Activated CD4-positive, CD25-positive, alpha-beta regulatory T cell treated with anti-CD3 and anti-CD28 coated beads, Interleukin-2, amount 50 U/mL, for 72 hours (primary cell): ENCODE results near the gene MTHFD1L.
"Not testable (repeated sequence)": the region's sequence is repeated elsewhere in the genome, so short reads cannot be mapped to it uniquely, and the experiment has no call there.

Source experiments
- DNase-seq: peaks from one replicate; pipeline ENCODE4 v3.0.0; 2021

MTHFD1L gene

GRCh38 chr6:150865406-150866146, at the start of gene MTHFD1L:
TSS of gene MTHFD1L (plus strand) at chr6:150865702. CDS start at chr6:150865823, 121 bp downstream.
- DNase-seq: peak; percentile 76

- DNase-seq: not testable (repeated sequence)
These were observed 48.9 kb upstream of the MTHFD1L start for GRCh38 chr6:150816554-150816953.

- no peak for DNase-seq
These were observed 42.6 kb upstream of the MTHFD1L start for GRCh38 chr6:150822932-150823331.

- DNase-seq: no peak
These were observed 38.7 kb upstream of the MTHFD1L start for GRCh38 chr6:150826788-150827187.

GRCh38 chr6:150828107-150828506, 37.4 kb upstream of the MTHFD1L start:
- DNase-seq: not testable (repeated sequence)

- DNase-seq: no peak
These were observed 34.9 kb upstream of the MTHFD1L start for GRCh38 chr6:150830439-150831165.

- no peak for DNase-seq
These were observed 33.9 kb upstream of the MTHFD1L start for GRCh38 chr6:150831577-150831976.

GRCh38 chr6:150835620-150836019, 29.9 kb upstream of the MTHFD1L start:
- no peak for DNase-seq

DNA sequence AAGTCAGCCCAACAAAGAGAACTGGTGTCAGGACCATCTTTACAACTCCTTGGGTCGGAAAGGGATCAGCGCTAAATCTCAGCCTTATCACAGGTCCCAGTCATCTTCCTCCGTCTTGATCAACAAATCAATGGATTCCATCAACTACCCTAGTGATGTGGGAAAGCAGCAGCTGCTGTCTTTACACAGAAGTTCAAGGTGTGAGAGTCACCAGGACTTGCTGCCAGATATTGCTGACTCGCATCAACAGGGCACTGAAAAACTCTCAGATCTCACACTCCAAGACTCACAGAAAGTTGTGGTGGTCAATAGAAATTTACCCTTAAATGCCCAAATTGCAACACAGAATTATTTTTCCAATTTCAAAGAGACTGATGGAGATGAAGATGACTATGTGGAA, 25.3 kb upstream of the MTHFD1L start:
- no peak for DNase-seq

DNA sequence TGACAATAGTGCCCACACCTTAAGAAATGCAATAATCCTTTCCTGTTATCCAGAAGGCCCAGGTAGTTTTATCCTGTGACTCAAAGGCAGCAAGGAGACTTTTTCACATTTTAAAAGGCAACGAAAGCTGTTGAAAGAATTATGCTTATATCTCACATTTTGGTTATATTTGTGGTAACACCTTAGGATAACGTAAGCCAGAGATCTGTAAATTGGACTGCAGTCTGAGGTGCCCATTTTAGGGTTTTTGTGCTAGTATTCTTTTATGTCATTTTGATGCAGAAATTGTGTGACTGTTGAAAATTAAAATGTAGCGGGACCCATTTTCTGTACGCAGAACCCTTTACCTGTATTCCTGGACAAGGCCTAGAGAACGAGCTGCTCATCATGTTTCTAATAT, 24.3 kb upstream of the MTHFD1L start:
- no peak for DNase-seq

- no peak for DNase-seq
These were observed 23.8 kb upstream of the MTHFD1L start for GRCh38 chr6:150841697-150842096.

DNA sequence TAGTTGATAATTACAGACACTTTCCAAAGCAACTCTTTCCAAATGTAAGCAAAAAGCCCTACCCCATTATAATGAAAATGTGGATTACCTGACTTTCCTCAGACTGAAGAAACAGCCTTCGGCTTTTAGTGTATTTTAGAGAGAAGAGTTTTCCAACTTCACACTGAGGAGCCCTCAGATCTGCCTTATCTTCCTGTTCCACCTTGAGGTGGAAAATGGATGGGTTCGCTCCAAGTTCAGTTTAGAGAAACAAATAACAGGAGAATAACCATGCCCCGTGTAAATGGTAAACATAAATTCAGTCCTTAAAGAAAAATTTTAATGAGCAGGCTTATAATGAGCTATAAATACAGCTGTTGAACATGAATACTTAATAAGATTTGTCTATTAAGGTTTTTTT, 21.1 kb upstream of the MTHFD1L start:
- no peak for DNase-seq

GRCh38 chr6:150846641-150847040, 18.9 kb upstream of the MTHFD1L start:
- no peak for DNase-seq

GRCh38 chr6:150848400-150848799, 17.1 kb upstream of the MTHFD1L start:
- no peak for DNase-seq

DNA sequence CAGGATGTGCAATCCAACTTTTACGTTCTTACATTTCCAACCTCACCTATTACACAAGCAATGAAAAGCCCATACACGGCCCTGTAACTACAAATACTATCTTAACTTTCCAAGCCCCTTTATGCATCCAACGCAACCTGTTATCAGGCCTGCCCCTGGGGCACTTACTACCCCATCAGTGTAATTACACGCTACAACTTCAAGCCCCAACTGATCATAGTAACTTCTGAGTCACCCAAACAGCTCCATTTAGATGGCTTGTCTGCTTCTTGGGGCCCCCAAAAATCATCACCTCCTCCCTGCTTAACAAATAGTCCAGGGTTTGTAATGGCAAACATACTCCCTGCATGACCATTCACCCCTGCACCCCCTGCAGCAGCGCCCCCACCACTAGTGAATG, 11.1 kb upstream of the MTHFD1L start:
- DNase-seq: not testable (repeated sequence)

DNA sequence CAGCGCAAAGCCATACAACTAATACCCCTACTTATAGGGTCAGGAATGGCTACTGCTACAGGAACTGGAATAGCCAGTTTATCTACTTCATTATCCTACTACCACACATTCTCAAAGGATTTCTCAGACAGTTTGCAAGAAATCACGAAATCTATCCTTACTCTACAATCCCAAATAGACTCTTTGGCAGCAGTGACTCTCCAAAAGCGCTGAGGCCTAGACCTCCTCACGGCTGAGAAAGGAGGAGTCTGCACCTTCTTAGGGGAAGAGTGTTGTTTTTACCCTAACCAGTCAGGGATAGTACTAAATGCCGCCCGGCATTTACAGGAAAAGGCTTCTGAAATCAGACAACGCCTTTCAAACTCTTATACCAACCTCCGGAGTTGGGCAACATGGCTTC, 10.3 kb upstream of the MTHFD1L start:
- DNase-seq: not testable (repeated sequence)

DNA sequence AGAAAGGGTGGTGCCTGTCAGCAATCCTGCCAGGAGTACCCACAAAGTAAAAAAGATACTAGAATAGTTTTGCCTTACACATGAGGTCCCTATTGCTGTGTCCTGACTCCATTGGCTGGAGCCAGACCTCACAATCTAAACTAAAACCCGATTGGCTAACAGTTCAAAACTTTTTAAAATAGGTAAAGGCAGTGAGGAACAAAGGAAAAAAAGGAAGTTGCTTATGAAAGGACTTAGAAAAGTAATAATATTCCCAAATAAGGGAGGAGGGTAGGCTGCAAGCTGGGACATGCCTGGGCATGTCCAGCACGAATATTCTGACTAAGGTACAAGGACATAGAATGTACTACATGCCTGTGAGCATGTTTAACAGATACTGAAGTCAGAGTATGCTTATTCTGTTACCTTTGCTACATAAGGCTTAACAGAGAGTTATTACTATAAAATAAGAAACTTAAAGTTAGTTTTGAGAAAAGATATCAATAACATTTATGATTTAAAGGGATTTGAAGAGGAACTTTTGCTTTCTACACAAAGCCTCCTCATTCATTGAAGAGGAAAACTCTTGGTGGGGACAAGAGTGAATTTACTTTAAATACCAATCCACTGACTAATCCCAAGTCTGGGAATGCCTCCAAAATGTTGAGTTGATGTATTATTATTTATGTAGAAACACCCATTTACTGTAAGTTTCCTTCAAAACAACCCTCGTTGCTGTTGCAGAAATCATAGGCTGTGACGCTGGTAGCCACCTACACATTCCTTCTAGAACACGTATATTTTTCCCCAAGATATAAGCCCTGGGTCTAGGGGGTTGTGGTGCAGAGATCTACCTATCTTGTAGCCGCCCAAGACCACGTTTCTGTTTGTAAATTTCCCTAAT, 8.2 kb upstream of the MTHFD1L start:
- DNase-seq: no peak

DNA sequence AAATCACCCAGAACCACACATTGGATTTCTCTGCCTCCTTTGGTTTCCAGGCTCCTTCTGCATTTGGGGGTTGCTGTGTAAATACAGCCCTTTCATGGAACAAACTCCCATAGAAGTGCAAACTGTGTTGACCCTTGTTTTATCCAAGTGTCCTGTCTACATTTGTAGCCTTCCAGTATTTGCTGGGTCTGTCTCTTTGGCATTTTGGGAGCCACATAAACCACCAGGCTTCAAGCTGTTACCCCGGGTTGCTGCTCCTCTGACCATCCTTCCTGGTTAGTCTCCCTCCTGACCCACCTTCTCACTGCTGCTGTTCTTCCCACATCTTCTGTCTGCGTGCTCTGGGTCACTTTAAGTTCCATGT, 7.6 kb upstream of the MTHFD1L start:
- DNase-seq: no peak

DNA sequence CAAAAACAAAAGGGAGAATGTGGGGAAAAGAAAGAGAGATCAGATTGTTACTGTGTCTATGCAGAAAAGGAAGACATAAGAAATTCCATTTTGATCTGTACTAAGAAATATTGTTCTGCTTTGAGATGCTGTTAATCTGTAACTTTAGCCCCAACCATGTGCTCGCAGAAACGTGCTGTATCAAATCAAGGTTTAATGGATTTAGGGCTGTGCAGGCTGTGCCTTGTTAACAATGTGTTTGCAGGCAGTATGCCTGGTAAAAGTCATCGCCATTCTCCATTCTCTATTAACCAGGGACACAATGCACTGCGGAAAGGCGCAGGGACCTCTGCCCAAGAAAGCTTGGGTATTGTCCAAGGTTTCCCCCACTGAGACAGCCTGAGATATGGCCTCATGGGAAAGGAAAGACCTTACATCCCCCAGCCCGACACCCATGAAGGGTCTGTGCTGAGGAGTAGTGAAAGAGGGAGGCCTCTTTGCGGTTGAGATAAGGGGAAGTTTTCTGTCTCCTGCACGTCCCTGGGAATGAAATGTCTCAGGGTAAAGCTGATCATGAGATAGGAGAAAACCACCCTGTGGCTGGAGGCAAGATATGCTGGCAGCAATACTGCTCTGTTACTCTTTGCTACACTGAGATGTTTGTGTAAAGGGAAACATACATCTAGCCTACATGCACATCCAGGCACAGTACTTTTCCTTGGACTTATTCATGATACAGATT, 3.9 kb upstream of the MTHFD1L start:
- DNase-seq: not testable (repeated sequence)

DNA sequence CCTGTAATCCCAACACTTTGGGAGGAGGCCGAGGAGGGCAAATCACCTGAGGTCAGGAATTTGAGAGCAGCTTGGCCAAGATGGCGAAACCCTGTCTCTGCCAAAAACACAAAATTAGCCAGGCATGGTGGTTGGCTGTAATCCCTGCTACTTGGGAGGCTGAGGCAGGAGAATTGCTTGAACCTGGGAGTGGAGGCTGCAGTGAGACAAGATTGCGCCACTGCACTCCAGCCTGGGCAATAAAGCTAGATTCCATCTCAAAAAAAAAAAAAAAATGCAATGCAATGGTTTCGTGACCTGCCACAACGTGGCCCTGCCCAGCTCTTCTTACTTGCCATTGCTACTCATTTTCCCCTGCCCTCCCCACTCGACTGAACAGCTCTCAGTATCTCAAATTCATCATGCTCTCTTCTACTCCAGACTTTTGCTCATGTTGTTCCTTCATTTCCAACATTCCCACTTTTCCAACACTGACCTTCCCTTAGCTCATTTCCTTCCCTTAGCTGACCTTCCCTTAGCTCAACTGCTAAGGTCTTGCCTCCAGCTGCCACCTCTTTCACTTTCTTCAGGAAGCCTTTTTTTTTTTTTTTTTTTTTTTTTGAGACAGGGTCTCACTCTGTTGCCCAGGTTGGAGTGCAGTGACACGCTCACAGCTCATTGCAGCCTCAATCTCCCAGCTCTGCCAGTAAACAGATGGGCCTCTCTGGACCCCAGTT, 2.1 kb upstream of the MTHFD1L start:
- DNase-seq: no peak

GRCh38 chr6:150865043-150865405, 478 bp upstream of the MTHFD1L start:
- no peak for DNase-seq
